ENCODE measurements around the gene PTH1R.

DNA sequence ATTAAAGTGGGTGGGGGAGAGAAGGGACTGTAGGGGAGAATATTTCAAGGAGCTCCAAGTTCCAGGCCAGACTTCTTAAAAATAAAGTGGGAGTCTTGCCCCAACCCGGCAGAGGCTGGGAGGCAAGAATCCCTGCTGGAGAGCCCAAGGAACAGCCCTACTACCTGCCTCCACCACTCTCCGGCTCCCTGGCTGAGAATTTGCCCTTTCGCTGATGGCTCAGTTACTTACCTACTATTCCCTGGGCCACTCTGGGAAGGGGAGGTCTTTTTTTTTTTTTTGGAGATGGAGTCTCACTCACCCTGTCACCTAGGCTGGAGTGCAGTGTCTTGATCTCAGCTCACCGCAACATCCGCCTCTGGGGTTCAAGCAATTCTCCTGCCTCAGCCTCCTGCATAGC lies 29.8 kb upstream of the PTH1R start:
- TF ChIP-seq, protein P1, sequence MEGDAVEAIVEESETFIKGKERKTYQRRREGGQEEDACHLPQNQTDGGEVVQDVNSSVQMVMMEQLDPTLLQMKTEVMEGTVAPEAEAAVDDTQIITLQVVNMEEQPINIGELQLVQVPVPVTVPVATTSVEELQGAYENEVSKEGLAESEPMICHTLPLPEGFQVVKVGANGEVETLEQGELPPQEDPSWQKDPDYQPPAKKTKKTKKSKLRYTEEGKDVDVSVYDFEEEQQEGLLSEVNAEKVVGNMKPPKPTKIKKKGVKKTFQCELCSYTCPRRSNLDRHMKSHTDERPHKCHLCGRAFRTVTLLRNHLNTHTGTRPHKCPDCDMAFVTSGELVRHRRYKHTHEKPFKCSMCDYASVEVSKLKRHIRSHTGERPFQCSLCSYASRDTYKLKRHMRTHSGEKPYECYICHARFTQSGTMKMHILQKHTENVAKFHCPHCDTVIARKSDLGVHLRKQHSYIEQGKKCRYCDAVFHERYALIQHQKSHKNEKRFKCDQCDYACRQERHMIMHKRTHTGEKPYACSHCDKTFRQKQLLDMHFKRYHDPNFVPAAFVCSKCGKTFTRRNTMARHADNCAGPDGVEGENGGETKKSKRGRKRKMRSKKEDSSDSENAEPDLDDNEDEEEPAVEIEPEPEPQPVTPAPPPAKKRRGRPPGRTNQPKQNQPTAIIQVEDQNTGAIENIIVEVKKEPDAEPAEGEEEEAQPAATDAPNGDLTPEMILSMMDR (conservative IDR thresholded peaks at IDR 0.05 in 1 of 2, IDR thresholded peaks at IDR 0.05 in 1 of 2; ENCODE audit: extremely low read depth in 1 of 2, insufficient read depth in 1 of 2, low read depth in 1 of 2, low read length in 2 of 2) = no peak
- no peak for TF ChIP-seq EZH2 (IDR thresholded peaks at IDR 0.05; ENCODE audit: borderline replicate concordance, low read length)

Measured in mammary epithelial cell (primary cell).